ENCODE measurements around the gene TRAPPC2L.

TRAPPC2L gene

DNA sequence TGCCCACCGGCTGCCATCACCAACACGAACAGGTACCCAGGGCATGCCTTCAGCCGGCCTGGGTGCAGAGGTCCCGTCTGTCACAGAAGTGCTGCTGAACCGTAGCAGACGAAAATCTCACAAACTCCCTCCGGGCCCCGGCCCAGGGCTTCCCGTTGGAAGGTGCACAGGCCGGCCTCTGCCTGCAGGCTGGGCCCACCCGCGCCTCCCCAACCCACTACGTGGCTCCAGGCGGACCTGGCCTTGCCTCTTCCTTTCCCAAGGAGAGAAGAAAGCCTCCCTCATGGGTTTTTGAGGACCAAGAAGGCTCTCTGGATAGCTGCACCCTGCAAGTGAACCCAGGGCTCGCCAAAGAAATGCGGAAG lies 55.0 kb downstream of the TRAPPC2L start:
- DNase-seq = no peak

All from NCI-H2029 (cell line).